ENCODE results near the gene MS4A4A.

DNA sequence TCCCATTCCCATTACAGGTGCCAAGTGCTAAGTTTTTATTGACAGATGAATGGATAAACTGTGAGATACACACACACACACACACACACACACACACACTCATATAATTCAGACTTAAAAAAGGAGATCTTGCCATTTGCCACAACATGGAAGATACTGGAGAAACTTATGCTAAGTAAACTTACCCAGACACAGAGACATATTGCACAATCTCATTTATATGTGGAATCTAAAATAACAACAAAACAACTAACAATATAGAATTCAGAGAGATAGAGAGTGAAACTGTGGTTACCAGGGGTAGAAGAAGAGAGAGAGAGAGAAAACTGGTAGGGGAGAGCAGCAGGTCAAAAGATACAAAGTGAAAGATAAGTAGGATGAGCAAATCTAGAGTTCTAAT, 48.0 kb downstream of the MS4A4A start:
- TF ChIP-seq POLR2A (IDR thresholded peaks at IDR 0.05; ENCODE audit: low read depth, low read length): no peak
- TF ChIP-seq MXI1 (IDR thresholded peaks at IDR 0.05; ENCODE audit: low read depth, low read length): no peak
- TF ChIP-seq KDM1A (IDR thresholded peaks at IDR 0.05; ENCODE audit: borderline replicate concordance): no peak
- TF ChIP-seq, protein P1, sequence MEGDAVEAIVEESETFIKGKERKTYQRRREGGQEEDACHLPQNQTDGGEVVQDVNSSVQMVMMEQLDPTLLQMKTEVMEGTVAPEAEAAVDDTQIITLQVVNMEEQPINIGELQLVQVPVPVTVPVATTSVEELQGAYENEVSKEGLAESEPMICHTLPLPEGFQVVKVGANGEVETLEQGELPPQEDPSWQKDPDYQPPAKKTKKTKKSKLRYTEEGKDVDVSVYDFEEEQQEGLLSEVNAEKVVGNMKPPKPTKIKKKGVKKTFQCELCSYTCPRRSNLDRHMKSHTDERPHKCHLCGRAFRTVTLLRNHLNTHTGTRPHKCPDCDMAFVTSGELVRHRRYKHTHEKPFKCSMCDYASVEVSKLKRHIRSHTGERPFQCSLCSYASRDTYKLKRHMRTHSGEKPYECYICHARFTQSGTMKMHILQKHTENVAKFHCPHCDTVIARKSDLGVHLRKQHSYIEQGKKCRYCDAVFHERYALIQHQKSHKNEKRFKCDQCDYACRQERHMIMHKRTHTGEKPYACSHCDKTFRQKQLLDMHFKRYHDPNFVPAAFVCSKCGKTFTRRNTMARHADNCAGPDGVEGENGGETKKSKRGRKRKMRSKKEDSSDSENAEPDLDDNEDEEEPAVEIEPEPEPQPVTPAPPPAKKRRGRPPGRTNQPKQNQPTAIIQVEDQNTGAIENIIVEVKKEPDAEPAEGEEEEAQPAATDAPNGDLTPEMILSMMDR (IDR thresholded peaks at IDR 0.05 in 2 of 3, conservative IDR thresholded peaks at IDR 0.05 in 1 of 3; ENCODE audit: control insufficient read depth in 2 of 3, extremely low read depth in 1 of 3, insufficient read depth in 1 of 3, low read depth in 3 of 3, low read length in 3 of 3): no peak

All from GM12878 (cell line).